H9 (cell line): Measurements from ENCODE around the gene ZNF239. TPM values are rescaled to one million over a fixed set of nuclear protein-coding genes. Genes with fewer than 3 reads are reported as not detected.
"Not testable (repeated sequence)": the region's sequence is repeated elsewhere in the genome, so short reads cannot be mapped to it uniquely, and the experiment has no call there.

Source experiments
- DNase-seq: peaks from one replicate; pipeline ENCODE4 v3.0.0-alpha.2; 2017
- H2AFZ ChIP-seq: one replicate; pipeline ENCODE4 v1.6.1; 2013; ENCODE audit warnings: mild to moderate bottlenecking, low read length, control low read depth, moderate library complexity
- H2AK5ac ChIP-seq: 2 replicates; pipeline ENCODE4 v1.6.1; 2013; ENCODE audit warnings: low read length, control low read depth, mixed read lengths; ENCODE audit not compliant: insufficient read length
- H2BK120ac ChIP-seq: one replicate; pipeline ENCODE4 v1.6.1; 2013; ENCODE audit warnings: low read depth, mild to moderate bottlenecking, low read length, control low read depth, inconsistent platforms; ENCODE audit not compliant: poor library complexity, severe bottlenecking
- H2BK12ac ChIP-seq: 2 replicates; pipeline ENCODE4 v1.6.1; 2013; ENCODE audit warnings: low read length, control low read depth, mixed read lengths, low read depth; ENCODE audit not compliant: insufficient read length
- H2BK15ac ChIP-seq: 2 replicates; pipeline ENCODE4 v1.6.1; 2013; ENCODE audit warnings: low read depth, low read length, control low read depth
- H2BK20ac ChIP-seq: one replicate; pipeline ENCODE4 v1.6.1; 2013; ENCODE audit warnings: low read depth, mild to moderate bottlenecking, low read length, control low read depth, inconsistent platforms; ENCODE audit not compliant: poor library complexity, severe bottlenecking
- H2BK5ac ChIP-seq: 2 replicates; pipeline ENCODE4 v1.6.1; 2013; ENCODE audit warnings: low read length, control low read depth, mixed read lengths; ENCODE audit not compliant: insufficient read length
- H3K14ac ChIP-seq: 2 replicates; pipeline ENCODE4 v1.6.1; 2013; ENCODE audit warnings: low read length, control low read depth; ENCODE audit not compliant: insufficient read depth
- H3K18ac ChIP-seq: 2 replicates; pipeline ENCODE4 v1.6.1; 2013; ENCODE audit warnings: low read depth, mild to moderate bottlenecking, mixed read lengths, low read length, control low read depth; ENCODE audit not compliant: insufficient read length
- H3K23ac ChIP-seq: 2 replicates; pipeline ENCODE4 v1.6.1; 2013; ENCODE audit warnings: low read length, control low read depth, mixed read lengths, low read depth; ENCODE audit not compliant: insufficient read length
- H3K23me2 ChIP-seq: 2 replicates; pipeline ENCODE4 v1.6.1; 2013; ENCODE audit warnings: low read depth, mild to moderate bottlenecking, mixed read lengths, low read length, control low read depth; ENCODE audit not compliant: insufficient read length, poor library complexity, severe bottlenecking
- H3K27ac ChIP-seq: 2 replicates; pipeline ENCODE4 v1.5.1; 2013; ENCODE audit warnings: low read length, control low read depth, mixed read lengths, low read depth; ENCODE audit not compliant: insufficient read length
- H3K27me3 ChIP-seq: 2 replicates; pipeline ENCODE4 v1.6.1; 2013; ENCODE audit warnings: low read length, control low read depth, inconsistent platforms; ENCODE audit not compliant: insufficient read depth
- H3K4ac ChIP-seq: 2 replicates; pipeline ENCODE4 v1.6.1; 2013; ENCODE audit warnings: low read depth, mild to moderate bottlenecking, control low read depth, inconsistent platforms, low read length, moderate library complexity
- H3K4me1 ChIP-seq: 2 replicates; pipeline ENCODE4 v1.6.1; 2013; ENCODE audit warnings: low read length, control low read depth, inconsistent platforms; ENCODE audit not compliant: insufficient read depth
- H3K4me2 ChIP-seq: 2 replicates; pipeline ENCODE4 v1.6.1; 2013; ENCODE audit warnings: low read length, control low read depth, mixed read lengths; ENCODE audit not compliant: insufficient read length, insufficient read depth
- H3K56ac ChIP-seq: 2 replicates; pipeline ENCODE4 v1.6.1; 2013; ENCODE audit warnings: low read depth, mild to moderate bottlenecking, mixed read lengths, low read length, control low read depth; ENCODE audit not compliant: insufficient read length
- H3K79me1 ChIP-seq: 2 replicates; pipeline ENCODE4 v1.6.1; 2013; ENCODE audit warnings: low read depth, mild to moderate bottlenecking, moderate library complexity, low read length, control low read depth, inconsistent platforms; ENCODE audit not compliant: insufficient read depth, poor library complexity, severe bottlenecking
- H3K79me2 ChIP-seq: 2 replicates; pipeline ENCODE4 v1.6.1; 2013; ENCODE audit warnings: low read length, control low read depth, inconsistent platforms; ENCODE audit not compliant: insufficient read depth
- H3K9ac ChIP-seq: 2 replicates; pipeline ENCODE4 v1.6.1; 2013; ENCODE audit warnings: low read length, control low read depth, mixed read lengths; ENCODE audit not compliant: insufficient read length; ENCODE audit errors: extremely low read depth
- H3K9me3 ChIP-seq: one replicate; pipeline ENCODE4 v1.6.1; 2013; ENCODE audit warnings: low read depth, low read length, inconsistent platforms; ENCODE audit not compliant: control insufficient read depth
- H3T11ph ChIP-seq: one replicate; pipeline ENCODE4 v1.6.1; 2013; ENCODE audit warnings: mild to moderate bottlenecking, low read length, control low read depth, inconsistent platforms
- H4K20me1 ChIP-seq: one replicate; pipeline ENCODE4 v1.6.1; 2013; ENCODE audit not compliant: control insufficient read depth, insufficient read length, insufficient read depth
- H4K5ac ChIP-seq: 2 replicates; pipeline ENCODE4 v1.6.1; 2013; ENCODE audit warnings: low read depth, mild to moderate bottlenecking, mixed read lengths, low read length, control low read depth; ENCODE audit not compliant: insufficient read length
- H4K8ac ChIP-seq: replicated peaks from 2 replicates; pipeline ENCODE4 v1.6.1; 2013; ENCODE audit warnings: low read length, control low read depth, mixed read lengths, low read depth; ENCODE audit not compliant: insufficient read length
- H4K91ac ChIP-seq: 2 replicates; pipeline ENCODE4 v1.6.1; 2013; ENCODE audit warnings: low read depth, mild to moderate bottlenecking, moderate library complexity, mixed read lengths, low read length, control low read depth; ENCODE audit not compliant: insufficient read length
- H3K27ac Mint-ChIP-seq, 3 experiments: 2 replicates in 2 of 3; 3 replicates in 1 of 3; pipeline ENCODE4 v1.8.0; 2020 to 2021; ENCODE audit warnings: mixed read lengths in 3 of 3, mild to moderate bottlenecking in 1 of 3, moderate library complexity in 1 of 3
- H3K27me3 Mint-ChIP-seq: 2 replicates; pipeline ENCODE4 v1.8.0; 2021; ENCODE audit warnings: low read depth, mild to moderate bottlenecking, moderate library complexity, mixed read lengths
- H3K36me3 Mint-ChIP-seq, 3 experiments: 2 replicates in 2 of 3; 3 replicates in 1 of 3; pipeline ENCODE4 v1.8.0; 2020 to 2021; ENCODE audit warnings: low read depth in 3 of 3, mixed read lengths in 3 of 3; ENCODE audit not compliant: insufficient read depth in 1 of 3
- H3K4me1 Mint-ChIP-seq, 2 experiments: 2 replicates each; pipeline ENCODE4 v1.8.0; 2020; ENCODE audit warnings: mixed read lengths in 2 of 2
- H3K4me3 Mint-ChIP-seq, 2 experiments: 2 replicates in 1 of 2; 3 replicates in 1 of 2; pipeline ENCODE4 v1.8.0; 2020 to 2021; ENCODE audit warnings: mild to moderate bottlenecking in 2 of 2, mixed read lengths in 2 of 2, moderate library complexity in 1 of 2
- H3K9me3 Mint-ChIP-seq, 2 experiments: 2 replicates in 1 of 2; 3 replicates in 1 of 2; pipeline ENCODE4 v1.8.0; 2020; ENCODE audit warnings: mild to moderate bottlenecking in 2 of 2, mixed read lengths in 2 of 2, moderate library complexity in 1 of 2
- CTCF ChIP-seq: fragments of 200-600 bp; sonication (generic); conservative IDR thresholded peaks from 3 replicates; pipeline ENCODE4 v1.8.0; 2021; ENCODE audit warnings: antibody characterized with exemption, mild to moderate bottlenecking
- WGBS: extraction: QIAGEN DNeasy Blood & Tissue Kit; methylation state at CpG from one replicate; pipeline ENCODE4 v1.1.7; 2013; ENCODE audit warnings: missing lambda C conversion rate, low lambda C conversion rate, mixed read lengths; ENCODE audit not compliant: insufficient read length; ENCODE audit errors: extremely low coverage; 5-methylcytosine and 5-hydroxymethylcytosine counted together
- total RNA-seq: library from RNA; stranded (reverse); gene quantifications from 2 replicates; pipeline ENCODE4 v1.2.1, GENCODE V29; 2021

The ZNF239 gene
- total RNA-seq, 1 experiment from 2014 or later = 16.2 TPM

- H3K18ac ChIP-seq = no peak overlapping the region
- Mint-ChIP-seq H3K27me3 (peaks cover 20% of the 10 kb centered on the region), H3K4me1 (no peaks in the 10 kb centered on the region), H3K27ac (no peak overlapping the region), H3K9me3 (peaks cover 33 to 41% of the 10 kb centered on the region in 2 experiments), H3K4me3 (no peak overlapping the region; a peak in 1 of 5 replicates), H3K36me3 (peaks cover 0 to 3% (median 2%) of the 10 kb centered on the region in 3 experiments; a peak in 2 of 7 replicates)
- H4K20me1 ChIP-seq = no peaks in the 10 kb centered on the region
- TF ChIP-seq CTCF = no peak
- no peak overlapping the region for H4K91ac ChIP-seq
- peaks cover 14% of the 10 kb centered on the region for H3K9me3 ChIP-seq
- H3K9ac ChIP-seq = no peak overlapping the region
- no peak overlapping the region for H3K27ac ChIP-seq
- H3T11ph ChIP-seq = no peak overlapping the region
- H2BK15ac ChIP-seq = no peak overlapping the region
- no peak overlapping the region for H2AFZ ChIP-seq
- no peak overlapping the region for H4K8ac ChIP-seq
- no peaks in the 10 kb centered on the region for H3K27me3 ChIP-seq
- no peak overlapping the region for H3K4me2 ChIP-seq
- WGBS = no CpG with 5 or more reads among the region's 5 CpGs
- no peak overlapping the region for H2BK12ac ChIP-seq
- H2BK5ac ChIP-seq = no peak overlapping the region
- no peak overlapping the region for H3K4ac ChIP-seq
- H4K5ac ChIP-seq = no peak overlapping the region
- no peaks in the 10 kb centered on the region for H3K79me1 ChIP-seq
- H2BK20ac ChIP-seq = no peak overlapping the region
- H3K79me2 ChIP-seq = no peaks in the 10 kb centered on the region
- no peak overlapping the region for H2AK5ac ChIP-seq
- H3K4me1 ChIP-seq = no peaks in the 10 kb centered on the region
- H3K56ac ChIP-seq = no peak overlapping the region
- no peak overlapping the region for H3K23ac ChIP-seq
- no peak overlapping the region for H3K14ac ChIP-seq
- no peak overlapping the region for H2BK120ac ChIP-seq
- no peaks in the 10 kb centered on the region for H3K23me2 ChIP-seq
- DNase-seq = no peak
Observed at GRCh38 chr10:43591303-43591904, 17.0 kb upstream of the ZNF239 start.

- H3K4ac ChIP-seq, H3K4me2 ChIP-seq, H2BK12ac ChIP-seq, H3K4me3 Mint-ChIP-seq, DNase-seq, H2BK15ac ChIP-seq, H3K79me2 ChIP-seq, H2BK120ac ChIP-seq, H3K27ac ChIP-seq, H3K18ac ChIP-seq, H2BK5ac ChIP-seq, H4K91ac ChIP-seq, H3K9me3 ChIP-seq, H3K23ac ChIP-seq, H2AFZ ChIP-seq, H4K5ac ChIP-seq, H3K79me1 ChIP-seq, H3K9ac ChIP-seq, H3K14ac ChIP-seq, H3K36me3 Mint-ChIP-seq, H4K20me1 ChIP-seq, H3K4me1 ChIP-seq, H3K56ac ChIP-seq, H3T11ph ChIP-seq, H4K8ac ChIP-seq, H3K27me3 ChIP-seq, H3K27ac Mint-ChIP-seq, H3K4me1 Mint-ChIP-seq, H3K23me2 ChIP-seq, H2AK5ac ChIP-seq, H2BK20ac ChIP-seq: not testable (repeated sequence)
- WGBS = no CpG with 5 or more reads among the region's 3 CpGs
- peaks cover 17% of the 10 kb centered on the region for H3K27me3 Mint-ChIP-seq
- H3K9me3 Mint-ChIP-seq = peaks cover 18 to 33% of the 10 kb centered on the region in 2 experiments
Observed at GRCh38 chr10:43586730-43587115, 12.3 kb upstream of the ZNF239 start.
